HG02981 (cell line): ENCODE data around the gene GAB2.
"Not testable (repeated sequence)": the region's sequence is repeated elsewhere in the genome, so short reads cannot be mapped to it uniquely, and the experiment has no call there.

Source experiments
- ATAC-seq: cut with Tn5 transposase; IDR thresholded peaks from one replicate; pipeline ENCODE4 v1.9.1; 2021; ENCODE audit warnings: mild to moderate bottlenecking, moderate library complexity; ENCODE audit not compliant: unreplicated experiment

Gene GAB2

DNA sequence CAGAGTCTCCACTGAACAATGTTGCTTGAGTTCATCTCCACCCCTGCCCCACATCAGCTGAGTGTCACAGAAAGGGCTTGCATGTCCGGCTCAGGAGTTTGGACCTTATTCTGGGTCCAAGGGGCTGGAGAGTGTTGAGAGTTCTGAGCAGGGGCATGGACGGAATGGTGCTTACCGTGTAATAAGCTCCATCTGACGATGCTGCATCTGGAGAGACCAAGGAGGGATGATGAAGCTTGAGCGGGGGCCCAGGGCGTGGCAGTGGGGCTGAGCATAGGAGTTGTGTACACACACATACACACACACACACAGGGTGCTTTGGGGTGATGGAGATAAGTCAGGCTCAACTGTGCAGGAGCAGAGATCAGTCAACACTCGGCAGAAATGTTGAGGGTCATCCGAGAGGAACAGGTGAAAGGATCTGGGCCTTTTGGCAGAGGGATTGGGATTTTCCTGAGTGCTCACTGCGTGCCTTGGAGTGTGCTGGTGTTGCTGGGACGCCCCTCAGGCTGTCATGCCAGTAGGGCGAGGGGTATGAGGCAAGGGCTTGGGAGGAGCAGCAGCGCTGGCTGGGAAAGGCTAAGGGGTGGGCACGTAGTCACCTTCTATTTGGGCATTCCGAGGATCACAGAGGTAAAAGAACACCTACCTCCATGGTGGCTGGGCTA is 226.6 kb downstream of the GAB2 start:
- ATAC-seq = no peak

DNA sequence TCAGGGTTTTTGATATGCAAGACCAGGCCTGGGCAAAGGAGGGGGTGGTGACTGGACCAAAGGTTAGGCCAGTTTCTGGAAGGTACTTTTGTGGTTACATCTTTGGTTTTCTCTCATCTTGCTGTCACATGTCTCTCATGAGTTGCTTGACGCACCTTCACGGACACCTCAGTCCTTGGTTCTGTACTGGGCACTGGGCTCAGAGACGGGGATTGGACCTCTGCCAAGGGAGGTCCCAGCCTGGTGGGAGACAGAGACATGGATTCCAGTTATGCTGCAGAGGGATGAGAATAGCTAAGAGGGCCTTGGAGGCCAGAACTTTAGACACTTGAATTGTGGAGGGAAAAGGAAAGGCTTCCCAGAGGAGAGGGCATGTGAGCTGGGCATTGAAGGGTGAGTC is 227.2 kb downstream of the GAB2 start:
- no peak for ATAC-seq

DNA sequence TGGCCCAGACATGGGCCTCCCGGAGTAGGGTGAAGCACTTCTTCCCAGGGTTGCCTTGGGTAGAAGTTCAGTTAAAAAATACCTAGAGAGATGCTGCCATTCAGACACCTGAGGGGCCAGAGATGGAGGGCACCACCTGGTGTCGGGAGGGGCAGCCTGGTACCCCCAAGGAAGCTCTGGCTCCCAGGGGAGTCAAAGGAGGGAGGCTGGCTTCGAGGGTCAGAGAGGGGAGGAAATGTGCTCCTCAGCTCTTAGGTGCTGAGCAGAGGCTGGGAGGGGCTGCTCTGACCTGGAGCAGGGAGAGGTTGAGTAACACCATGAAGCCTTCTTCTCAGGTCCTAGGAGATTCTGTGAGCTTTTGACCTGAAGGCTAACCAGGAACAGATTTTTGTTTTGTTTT is 227.8 kb downstream of the GAB2 start:
- ATAC-seq = no peak

DNA sequence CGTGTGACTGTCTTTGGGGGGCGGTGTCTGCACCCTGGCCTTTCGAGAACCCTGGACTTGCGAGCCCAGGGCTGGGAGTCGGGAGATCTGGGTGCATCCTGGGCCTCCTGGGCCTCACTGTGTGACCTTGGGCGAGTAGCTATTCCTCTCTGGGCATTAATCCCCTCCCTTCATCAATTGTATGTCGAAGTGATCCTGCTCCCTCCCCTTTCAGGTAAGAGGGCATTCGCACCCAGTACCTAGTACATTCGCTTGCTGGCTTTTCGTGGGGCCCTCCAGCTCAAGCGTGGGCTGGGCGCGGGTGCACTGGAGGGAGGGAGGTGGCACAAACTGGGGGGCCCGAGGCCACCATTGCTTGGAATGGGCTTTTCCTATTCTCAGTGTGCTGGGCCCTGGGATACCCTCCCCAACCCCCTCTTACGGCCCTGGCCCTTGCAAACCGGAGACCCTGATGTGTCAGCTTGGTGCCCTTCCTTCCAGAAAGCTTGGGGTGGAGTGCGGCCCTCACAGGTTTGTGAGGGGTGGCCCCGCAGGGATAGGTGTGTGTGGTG is 228.4 kb downstream of the GAB2 start:
- no peak for ATAC-seq

DNA sequence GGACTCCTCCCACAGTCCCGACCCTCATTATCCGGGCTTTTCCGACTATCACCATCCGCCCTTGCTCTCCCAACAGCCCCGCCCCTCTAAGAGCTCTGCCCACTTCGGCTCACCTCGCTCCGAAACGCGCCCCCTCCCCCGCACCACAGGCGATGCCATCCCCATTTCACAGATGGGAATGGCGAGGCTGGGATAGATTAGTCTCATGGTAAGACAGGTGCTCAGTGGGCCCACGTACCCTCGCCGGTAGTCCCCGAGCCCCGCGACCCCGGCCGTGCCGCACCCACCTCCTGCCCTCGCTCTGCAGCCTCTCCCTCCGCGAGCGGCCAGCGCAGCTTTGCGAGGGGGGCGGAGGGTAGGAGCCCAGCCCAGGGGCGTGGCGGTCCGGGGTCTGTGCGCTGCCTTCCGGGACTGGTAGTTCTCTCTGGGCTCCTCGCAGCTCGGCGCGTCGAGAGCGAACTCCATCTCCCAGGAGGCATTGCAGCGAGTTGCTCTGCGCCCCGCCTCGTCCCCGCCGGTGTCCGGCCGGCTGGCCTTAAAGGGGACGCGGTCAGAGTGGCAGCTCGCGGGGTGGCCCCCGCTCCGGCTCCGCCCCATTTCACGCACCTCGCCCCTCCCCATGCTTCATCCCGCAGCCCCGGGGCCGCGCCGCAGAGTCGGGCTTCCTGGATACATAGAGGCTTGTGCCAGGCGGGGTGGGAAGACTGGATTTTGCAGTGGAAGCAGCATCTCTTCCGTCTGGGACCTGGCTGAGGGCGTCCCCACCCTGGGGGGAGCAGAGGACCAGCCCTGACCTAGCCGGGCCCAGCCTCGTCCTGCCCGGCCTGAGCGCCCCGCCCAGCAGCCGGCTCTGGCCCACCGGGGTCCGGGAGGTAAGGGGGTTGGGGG is 229.1 kb downstream of the GAB2 start, which contains the start of the genes KCTD21 and USP35:
Gene KCTD21 (minus strand): TSS at position 341 of the 888 bp plus-strand sequence. CDS start 14,072 bp downstream, outside the sequence.
Gene USP35 (plus strand): TSS at position 634 of the 888 bp plus-strand sequence. CDS start 7,327 bp downstream, outside the sequence.
- peak; percentile 98 for ATAC-seq

DNA sequence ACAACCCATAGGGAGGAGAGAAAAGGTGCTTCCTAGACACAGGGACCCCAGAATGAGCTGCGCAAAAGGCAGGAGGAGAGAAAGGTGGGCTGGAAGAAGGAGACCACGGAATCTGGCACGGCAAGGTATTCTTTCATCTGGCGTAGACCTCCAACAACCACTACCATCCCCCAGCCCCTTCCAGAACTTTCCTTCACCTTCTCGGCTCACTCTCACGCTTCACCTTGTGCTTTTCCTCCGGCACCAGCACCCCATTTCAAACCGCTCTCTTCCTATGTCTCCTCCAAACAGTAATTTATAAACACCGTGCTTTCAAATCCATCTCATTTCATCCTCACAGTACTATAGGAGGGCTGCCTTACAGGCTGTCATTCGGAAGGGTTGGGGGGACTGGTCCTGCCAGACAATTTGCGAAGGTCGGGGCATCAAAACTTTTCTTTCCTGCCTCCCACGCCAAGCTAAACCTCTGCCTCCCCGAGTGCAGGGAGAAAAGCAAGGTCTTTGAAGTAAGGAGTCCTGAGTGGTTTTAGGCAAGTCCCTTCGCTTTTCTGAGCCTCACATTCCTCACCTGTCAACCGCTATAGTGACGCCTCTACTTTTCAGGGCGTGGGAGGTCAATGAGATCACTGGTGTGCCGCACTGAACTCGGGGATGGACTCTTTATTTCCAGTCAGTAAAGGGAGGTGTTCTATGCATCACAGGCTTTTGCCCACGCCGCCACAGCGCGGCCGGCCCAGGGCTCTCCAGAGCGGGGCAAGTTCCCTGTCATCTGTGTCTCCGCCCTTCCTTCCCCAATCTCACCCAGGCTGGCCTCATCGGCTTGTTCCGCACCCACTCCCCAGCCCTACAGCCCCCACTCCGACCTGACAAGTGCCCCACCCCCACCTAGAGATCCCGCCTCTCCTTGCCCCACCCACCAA is 230.0 kb downstream of the GAB2 start:
- ATAC-seq = peak; percentile 22

DNA sequence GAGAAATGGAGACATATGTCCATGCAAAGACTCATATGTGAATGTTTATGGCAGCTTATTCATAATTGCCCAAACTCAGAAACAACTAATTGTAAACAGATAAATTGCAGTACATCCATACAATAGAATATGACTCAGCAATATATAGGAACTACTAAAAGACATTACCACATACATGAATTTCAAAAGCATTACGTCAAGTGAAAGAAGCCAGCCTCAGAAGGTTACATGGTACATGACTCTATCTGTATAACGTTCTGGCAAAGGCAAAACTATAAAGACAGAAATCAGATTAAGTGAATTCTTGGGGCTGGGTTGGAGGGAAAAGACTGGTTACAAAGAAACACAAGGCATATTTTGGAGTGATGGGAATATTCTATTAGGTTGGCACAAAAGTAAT is 236.4 kb downstream of the GAB2 start:
- ATAC-seq = no peak

DNA sequence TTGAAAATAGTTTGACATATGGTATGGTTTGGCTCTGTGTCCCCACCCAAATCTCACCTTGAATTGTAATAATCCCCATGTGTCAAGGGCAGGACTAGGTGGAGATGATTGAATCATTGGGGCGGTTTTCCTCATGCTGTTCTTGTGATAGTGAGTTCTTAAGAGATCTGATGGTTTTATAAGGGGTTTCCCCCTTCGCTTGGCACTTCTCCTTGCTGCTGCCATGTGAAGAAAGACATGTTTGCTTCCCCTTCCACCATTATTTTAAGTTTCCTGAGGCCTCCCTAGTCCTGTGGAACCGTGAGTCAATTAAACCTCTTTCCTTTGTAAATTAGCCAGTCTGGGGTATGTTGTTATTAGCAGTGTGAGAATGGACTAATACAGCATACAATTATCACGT is 236.9 kb downstream of the GAB2 start:
- ATAC-seq = no peak

DNA sequence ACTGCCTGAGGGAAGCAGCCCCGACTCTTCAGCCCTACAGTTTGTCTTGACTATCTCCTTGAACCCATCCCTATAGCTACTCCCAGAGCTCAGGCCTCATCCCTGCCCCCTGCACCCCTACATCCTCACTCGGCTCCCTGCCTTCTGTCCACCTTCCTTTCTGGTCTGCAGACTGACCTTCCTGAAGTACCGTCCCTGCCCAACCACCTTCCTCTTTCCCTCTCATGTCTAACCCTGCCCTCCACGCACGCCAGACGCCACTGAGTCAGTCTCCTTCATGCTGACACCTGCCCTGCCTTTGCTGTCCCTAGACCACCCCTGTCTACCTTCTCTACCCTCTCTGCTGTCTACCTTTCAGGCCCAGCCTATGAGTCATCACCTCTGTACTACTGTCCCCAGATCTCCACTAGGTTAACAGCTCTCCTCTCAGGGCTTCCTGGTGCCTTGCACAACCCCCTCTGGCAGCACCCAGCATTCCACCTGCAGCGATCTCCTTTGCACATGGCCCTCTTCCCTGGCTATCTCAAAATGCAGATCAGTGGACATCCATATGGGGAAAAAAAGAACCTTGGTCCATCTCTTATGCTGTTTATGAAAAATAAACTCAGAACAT is 238.1 kb downstream of the GAB2 start:
- ATAC-seq = no peak

DNA sequence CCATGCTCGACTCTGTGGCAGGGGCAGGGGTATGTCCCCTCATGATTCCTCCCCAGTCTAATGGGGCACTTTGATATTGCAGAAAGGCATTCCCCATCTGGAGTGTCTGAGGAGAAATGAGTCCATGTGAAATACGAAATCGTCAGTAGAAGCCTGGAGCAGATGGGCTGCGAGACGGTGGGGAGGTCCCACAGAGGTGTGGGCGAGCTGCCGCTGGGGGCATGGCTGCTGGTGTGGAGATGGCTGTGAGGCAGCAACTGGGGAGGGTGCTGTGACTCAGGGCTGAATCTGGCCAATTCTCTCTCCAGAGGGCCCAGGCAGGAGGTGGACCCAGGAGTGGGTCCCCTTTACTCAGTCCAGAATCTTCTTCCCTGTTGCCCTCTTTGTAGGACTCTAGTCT is 240.4 kb downstream of the GAB2 start:
- no peak for ATAC-seq

DNA sequence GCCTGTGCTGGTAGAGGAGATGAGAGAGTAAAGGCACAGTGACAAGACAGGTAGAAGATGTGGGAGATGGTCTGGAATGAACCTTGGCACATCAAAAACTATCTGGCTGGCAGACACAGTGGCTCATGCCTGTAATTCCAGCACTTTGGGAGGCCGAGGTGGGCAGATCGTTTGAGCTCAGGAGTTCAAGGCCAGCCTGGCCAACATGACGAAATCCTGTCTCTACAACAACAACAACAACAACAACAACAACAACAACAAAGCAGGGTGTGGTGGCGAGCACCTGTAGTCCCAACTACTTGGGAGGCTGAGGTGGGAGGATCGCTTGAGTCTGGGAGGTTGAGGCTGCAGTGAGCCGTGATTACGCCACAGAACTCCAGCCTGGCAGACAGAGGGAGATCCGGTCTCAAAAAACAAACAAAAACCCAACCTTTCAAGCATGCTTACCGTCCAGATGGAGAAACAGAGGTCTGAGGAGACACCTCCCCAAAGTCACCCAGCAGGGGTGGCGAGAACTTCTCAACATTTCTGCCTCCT is 240.9 kb downstream of the GAB2 start:
- ATAC-seq = no peak

DNA sequence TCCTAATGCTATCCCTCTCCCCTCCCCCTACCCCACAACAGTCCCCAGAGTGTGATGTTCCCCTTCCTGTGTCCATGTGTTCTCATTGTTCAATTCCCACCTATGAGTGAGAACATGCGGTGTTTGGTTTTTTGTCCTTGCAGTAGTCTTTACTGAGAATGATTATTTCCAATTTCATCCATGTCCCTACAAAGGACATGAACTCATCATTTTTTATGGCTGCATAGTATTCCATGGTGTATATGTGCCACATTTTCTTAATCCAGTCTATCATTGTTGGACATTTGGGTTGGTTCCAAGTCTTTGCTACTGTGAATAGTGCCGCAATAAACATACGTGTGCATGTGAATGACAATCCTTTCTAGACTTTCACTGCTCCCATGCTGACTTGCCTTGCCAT is 241.8 kb downstream of the GAB2 start:
- ATAC-seq = not testable (repeated sequence)

DNA sequence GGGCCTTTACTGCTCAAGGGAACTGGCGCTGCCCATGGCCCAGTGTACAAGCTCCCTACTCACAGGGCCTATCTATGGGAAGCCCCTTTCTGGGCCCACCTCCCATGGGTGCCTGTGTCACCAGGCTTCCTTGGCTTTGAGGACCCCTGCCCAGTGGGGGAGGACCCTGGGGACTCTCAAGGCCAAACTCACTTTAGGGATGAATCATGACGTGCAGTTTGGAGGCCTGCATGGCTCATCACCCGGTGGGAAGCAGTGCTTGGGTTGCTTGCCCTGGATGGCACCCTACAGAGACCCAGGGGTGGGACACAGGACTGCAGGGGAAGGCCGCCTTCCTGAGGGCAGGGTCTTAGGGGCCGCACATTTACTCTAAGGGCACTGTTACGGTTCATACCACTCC is 245.7 kb downstream of the GAB2 start:
- no peak for ATAC-seq

DNA sequence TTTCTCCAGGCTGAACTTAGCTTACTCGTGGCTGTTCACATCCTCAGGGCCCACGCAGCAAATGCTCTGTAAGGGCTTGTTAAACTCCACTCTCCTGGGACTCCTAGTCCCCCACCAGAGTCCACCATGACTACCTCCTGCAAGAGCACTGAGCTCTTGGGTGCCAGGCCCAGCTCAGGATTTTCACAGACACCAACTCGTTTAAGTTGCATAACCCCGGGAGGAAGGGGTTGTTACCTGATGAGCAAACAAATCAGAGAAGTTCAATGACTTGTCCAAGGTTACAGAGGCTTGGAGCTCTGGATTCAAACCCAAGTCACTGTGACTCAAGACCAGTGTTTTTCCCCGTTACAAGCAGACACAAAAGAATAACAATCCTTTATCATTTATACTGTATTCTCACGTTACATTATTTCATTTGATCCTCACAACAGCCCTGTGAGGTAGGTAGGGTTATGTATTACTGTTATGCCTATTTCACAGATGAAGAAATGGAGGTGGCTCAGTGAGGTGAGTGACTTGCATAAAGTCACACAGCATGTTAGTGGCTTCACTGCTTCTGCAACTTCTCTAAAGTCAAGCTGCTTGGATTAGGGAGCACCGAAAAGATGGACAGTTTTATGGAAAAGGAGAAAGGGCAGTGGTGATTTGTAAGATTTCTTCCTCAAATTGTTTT is 246.6 kb downstream of the GAB2 start:
- no peak for ATAC-seq

DNA sequence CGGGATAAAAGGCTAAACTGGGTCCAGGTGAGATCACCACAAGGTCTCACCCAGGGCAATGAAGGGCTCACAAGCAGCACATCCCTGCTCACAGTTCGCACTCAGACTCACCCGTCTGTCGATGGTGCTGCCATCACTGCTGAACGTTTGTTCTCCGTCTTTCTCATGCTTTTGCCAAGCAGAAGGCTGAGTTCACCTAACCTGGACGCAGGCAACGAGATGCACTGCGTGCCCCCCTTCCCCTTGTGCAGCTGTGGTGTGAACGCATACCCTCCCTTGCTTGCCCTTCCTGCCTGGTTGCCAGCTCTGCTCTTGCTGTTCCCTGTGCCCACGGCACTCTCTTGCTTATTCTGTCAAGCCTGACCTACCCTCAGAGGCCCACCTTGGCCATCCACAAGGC is 247.2 kb downstream of the GAB2 start:
- no peak for ATAC-seq

DNA sequence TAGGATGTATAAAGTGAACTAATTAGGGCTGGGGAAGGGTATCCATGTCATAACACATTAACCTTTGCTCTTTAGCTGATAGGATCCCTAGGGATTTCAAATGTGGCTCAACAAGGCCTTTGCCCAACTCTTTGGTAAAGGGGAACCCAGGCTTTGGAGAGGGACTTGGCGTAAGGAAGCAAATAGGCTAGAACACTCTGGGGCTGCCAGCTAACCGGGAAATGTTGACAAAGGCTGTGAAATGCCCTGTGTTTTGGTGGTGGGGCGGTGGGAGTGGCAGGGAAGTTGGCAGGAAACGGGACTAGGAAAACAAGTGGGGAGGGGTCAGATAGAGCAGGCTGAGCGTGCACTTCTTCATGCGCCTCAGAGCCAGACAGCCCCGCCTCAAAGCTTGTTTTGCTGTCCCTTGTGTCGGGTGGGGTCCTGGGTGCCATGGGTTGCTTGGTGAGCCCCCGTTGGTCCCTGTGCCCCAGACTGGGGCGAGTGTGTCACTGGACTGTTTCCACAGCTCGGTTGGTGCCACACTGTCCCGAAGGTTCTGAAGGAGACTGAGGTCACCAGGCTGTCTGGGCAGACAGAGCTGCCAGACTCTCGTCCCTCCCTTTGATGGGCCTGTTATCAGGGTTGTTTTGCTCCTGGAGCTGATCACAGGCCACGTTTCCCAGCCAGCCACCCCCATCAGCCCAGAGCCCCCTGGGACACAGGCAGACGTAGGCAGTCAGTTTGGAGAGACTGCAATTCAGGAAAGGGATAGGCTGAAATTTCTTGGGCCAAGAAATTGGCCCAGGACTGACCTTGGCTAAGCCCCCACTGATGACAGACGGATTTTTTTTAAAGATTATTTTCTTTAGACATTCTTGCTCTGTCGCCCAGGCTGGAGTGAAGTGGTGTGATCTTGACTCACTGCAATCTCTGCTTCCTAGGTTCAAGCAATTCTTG is 248.8 kb downstream of the GAB2 start:
- no peak for ATAC-seq

DNA sequence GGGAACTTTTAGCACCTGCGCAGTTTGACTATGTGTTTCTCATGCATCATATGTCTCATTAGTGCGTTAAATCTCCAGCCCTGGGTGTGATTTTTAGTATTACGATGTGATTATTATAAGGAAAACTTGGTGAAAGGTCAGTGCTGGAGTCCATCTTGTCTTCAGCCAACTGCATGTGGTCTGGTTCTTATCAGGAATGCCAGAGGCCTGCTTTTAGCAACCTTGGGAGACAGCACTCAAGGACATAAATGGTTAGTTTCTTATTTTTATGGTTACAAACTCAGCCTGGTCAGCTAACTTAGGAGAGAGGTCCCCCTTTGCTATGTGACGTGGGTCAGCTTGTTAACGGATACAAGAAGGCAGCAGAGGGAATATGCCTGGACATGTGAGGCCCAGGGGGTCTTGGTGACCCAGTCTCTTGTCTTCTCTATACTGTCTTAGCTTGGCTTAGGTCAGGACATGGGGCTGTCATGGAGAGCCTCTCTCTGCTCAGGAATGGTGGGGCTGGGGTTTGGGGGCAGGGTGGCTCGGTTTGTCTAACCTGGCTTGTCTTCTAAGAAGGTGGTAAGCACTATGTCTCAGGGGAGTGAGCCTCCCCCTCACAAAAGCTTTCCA is 250.7 kb downstream of the GAB2 start:
- no peak for ATAC-seq
